Bone marrow (tissue), 2 donors: ENCODE measurements around the gene DPEP1.

Experiments used
- DNase-seq, 2 donors: peaks; one replicate each; lab custom pipeline; 2025; lab: John Stamatoyannopoulos, UW

DPEP1 gene

DNA sequence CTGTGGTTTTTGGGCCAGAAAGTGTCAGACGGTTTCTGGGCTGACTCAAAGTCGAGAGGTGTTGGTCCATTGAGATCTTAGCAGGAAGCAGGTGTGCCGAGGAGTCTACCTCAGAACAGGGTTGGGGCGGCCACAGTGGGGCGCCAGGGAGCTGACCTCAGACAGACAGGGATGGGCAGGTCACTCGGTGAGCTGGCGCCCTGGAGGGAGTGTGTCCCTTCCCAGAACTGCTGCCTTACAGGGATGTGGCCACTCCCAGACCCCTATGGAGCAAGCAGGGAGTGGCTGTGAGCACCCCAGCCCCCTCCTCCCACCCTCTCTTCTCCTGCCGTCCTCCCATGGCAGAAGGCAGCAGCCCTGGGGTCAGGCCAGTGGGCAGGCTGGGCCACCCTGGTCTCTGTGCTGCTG is 14.0 kb upstream of the DPEP1 start:
- no peak for DNase-seq

DNA sequence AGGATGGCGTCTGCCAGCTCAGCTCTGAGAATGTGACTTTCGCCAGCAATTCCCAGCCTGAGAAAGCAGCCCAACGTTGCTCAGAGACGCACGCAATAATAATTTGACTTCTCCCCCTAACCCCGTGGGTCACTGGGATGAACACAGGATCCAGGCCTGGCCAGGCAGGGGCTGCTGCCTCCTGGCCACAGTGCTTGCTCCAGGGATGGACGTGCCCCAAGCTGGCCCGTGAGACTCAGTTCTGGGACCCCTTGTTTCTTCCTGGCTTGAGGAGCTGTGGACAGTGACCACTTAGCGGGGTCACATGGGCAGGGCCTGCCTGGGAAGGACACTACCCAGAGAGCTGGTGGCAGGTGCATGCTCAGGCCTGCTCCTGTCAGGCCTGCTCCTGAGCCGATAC is 13.5 kb upstream of the DPEP1 start:
- DNase-seq: no peak

DNA sequence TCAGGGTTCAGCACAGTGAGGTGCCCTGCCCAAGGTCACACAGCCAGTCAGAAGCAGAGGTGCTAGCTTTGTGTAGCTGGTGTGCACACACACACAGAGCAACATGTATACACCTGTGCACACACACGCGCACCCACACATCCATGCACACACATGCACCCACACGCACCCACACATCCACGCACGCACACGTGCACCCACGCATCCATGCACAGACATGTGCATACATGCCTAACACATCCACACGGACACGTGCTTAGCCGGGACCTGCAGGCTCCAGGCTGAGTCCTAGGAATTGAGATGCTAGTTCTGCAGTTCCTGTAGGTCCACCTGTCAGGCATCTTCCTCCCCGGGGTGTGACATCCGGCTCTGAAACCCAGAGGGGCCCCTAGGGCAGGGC is 13.0 kb upstream of the DPEP1 start:
- DNase-seq: no peak

DNA sequence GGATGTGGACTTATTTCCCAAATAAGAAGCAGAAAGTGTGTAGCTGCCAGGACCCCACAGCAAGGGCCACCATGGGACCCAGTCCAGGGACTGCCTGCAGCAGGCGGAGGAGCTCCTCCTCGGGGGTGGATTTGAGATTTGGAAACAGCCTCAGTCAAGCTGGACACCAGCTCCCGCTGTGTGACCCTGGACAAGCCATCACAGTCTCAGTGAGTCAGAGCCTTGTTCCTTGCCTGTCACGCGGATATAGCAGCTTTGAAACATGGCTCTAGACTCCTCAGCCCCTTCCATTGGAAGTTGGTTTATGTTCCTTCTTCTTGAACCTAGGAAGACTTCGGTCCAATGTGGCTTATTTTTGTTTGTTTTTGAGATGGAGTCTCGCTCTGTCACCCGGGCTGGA is 12.5 kb upstream of the DPEP1 start:
- DNase-seq: no peak

DNA sequence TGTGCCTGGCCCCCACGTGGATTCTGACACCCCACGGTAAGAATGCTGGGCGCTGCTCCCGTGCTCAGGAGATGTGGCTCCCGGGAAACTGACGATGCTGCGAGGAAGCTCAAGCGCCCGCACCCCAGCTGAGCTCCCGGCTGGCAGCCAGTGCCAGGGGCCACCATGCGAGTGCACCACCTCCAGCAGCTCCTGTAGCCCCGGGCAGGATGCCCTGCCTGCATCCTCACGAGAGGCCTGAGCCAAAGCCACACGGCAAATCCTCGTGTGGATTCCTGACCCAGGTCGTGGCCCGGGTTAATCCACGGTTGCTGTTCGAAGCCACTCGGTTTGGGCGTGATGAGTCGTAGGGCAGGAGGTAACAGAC is 11.6 kb upstream of the DPEP1 start:
- no peak for DNase-seq

DNA sequence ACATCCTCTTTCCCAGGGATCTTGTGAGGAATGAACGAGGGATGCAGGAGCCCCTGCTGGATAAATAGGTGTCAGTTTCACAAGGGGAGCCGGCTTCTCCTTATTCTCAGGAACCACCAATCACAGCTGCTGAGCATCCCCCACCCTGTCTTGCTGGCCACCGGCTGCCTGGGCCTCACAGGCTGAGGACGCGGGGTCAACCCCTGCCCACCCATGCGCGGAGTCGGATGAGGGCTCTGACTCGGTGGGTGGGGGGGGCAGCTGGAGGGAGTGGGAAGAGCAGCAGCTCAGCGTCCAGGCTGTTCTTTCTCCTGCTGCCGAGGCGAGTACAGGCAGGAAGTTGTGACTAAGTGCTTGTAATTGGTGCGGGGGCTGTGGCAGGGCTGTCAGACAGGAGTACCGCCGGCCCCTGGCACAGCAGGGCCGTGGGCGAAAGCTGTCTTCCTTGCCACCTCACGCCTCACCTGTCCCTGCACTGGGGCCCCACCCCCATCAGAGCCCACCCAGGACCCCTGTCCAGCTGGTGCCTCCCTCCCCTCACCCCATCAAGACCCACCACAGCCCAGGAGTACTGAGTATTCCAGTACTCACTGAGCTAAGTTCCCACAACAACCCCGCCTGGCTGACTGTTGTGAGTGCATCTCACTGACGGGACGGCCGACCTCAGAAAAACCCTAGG is 11.0 kb upstream of the DPEP1 start:
- peak in 1 of 2 donors; percentile 77 for DNase-seq

DNA sequence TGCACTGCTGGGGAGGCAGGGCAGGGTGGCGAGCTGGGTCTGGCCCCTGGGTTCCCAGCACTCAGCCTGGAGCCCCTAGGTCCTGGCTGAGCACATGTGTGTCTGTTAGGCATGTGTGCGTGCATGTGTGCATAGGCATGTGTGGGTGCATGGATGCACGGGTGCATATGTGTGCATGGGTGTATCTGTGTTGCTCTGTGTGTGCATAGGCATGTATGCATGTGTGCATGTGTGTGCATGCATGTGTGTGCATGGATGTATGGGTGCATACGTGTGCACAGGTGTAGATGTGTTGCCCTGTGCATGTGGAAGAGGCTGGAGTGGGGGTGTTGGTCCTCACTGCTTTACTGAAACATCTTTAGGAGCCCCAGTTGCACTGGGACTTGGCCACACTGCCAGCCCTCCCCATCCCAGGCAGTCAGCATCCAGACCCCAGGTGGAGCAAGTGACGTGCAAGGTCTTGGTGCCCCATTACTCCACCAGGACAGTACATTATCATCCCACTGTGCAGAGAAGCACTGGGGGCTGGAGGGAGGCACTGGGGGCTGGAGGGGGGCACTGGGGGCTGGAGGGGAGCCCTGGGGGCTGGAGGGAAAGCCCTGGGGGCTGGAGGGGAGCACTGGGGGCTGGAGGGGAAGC is 10.4 kb upstream of the DPEP1 start:
- no peak for DNase-seq

DNA sequence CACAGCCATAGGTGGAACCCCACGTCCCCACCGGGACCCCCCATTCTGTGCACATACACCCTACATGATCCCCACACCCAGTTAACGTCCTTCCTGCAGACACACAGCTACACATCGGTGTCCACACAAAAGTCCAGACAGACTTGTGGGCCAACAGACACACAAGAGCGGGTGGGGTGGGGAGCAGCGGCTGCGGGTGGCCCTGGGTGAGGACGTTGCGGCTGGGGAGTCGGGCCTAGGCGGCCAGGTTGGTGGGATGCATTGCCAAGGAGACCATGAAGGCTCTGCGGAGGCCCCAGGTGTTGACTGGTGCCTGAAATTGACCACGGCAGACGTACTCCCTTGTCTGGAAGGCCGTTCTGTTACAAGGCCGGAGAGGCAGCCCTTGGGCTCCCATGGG is 8.7 kb upstream of the DPEP1 start:
- DNase-seq: no peak

DNA sequence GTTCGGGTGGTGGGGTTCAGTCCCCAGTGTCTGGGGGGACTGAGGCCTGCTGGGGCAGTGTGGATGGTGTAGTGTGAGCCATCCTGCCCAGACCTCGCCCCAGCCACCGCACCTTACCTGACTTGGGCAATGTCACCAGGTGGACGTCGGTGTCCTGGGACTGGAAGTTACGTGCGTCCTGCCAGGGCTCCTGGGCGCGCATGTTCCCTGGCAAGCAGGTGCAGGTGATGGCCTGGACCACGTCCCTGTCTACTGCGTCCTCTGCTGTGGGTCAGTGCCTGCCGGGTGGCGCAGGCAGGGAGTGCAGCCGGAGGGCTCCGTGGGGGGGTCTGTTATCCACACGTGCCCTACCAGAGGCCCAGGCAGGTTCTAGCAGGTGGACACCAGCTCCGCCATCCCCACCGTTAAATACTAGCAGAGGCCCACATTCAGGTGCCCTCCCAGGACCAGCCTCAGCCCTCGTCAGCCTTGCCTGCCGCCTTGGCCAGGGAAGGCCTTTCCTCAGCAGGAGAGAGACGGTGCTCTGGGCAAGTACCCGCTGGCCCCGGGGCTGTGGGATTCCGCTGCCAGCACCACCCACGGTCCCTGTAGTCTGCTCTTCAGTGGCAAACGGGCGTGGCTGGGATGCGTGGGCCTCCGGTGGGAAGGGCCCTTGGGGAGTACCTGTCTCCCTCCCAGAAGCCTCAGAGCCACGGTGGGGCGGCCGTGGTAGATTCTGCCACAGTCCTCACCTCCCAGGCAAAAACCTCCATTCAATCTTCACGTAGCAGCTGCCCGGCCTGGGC is 8.1 kb upstream of the DPEP1 start:
- DNase-seq: no peak

DNA sequence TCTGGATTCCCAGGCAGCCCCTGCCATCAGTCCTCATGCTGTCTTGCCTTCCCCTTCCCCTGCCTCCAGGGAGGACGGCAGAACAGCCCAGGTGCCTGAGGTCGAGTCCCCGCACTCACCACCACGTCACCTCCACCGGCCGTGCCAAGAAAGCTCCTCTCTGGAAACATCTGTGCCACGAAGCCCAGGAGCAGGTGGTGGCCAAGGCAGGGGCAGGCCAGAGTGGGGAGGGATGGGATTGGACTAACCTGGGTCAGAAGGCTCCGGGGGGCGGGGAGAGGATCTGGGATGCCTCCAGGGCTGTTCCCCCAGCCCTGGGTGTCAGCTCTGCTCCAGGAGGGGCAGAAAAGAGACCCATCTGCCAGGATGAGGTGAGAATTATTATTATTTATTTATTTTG is 7.4 kb upstream of the DPEP1 start:
- no peak for DNase-seq

DNA sequence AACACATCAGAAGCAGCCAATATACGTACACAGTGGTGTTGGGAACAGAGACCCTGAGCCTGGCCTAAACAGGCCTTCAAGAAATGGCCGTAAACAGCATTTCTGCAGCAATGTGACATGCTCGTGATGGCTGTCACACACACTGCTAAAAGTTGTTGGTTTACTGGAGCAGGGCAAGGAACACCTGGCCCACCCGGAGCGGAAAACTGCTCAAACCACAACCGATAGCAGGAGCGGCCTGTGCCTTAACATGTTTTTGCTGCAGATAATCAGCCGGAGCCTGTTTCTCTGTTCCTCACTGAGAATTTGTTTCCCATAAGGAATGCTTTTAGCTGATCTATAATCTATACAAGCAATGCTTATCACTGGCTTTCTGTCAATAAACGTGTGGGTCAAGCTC is 6.0 kb upstream of the DPEP1 start:
- DNase-seq: no peak

DNA sequence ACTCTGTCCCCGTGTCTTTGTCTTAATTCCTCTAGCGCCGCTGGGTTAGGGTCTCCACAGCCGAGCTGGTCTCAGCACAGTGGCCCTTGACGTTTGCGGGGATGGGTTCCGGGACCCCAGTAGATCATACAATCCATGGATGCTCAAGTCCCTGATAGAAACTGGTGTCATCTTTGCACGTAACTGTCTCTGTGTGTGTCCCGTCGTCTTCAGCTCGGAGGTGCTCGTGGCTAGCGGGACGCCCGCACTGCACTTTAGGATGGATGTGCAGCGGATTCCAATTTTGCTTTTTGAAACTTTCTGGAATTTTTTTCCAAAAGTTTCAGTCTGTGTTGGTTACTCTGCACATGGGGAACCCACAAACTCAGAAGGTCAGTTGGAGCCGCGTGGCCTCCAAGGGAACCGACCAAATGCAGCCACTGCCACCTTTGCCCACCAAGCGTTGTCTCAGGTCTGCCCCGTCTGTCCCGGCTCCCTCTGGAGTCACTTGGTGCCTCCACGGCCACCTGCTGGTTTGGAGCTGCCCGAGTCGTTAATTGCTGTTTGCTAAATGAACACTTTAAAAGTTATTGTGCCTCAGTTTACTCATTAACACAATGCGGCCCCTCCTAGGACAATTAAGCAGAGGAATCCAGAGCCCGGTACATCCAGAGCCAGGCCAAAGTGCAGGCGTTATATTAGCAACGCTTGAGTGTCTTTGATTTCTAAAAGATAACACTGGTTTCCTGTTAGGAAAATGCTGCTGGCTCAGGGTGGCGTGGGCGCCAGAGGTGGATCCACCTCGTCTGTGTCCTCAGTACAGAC is 5.3 kb upstream of the DPEP1 start:
- DNase-seq: no peak

DNA sequence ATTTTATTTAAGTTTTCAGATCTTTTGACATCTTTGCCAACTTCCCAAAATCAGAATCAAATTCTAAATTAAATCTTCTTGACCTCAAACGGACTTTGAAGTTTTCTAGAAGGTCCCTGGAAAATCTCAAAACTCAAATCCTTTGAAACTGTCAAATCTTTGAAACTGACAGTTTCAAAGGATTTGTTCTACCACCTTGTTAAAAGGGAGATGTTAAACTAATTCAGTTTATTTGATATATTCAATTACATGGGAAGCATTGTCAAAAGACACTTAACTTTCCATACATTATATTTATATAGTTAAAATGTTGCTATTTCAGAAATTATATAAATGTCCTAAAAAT is 3.4 kb upstream of the DPEP1 start:
- no peak for DNase-seq

DNA sequence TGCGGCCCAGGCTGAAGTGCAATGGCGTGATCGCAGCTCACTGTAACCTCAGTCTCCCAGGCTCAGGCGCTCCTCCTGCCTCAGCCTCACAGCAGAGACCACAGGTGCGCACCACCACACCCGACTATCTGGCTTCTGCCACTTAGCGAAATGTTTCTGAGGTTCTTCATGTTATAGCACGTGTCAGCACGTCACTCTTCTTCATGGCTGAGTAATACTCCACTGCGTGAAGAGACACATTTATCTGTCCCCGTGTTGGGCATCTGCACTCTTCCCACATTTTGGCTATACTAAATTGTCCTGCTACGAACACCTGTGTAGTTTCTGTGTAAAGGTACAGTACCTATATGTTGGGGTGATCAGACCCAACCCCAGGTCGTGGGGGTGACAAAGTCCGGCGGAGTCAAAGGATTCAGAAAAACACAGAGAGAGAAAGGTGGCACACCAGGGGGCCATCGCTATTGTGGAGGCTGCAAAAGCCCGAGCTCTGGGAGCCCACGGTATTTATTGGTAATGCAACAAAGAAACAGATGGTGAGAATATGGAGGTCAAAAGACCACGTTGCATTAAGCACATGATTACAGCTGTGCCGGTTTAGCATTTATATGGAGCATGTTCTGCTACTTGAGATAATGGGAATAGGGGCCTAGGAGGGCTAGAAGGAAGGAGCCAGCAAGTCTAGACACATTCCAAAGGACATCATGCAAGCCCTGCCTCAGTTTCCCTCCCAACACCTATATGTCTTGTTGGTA is 851 bp upstream of the DPEP1 start:
- no peak for DNase-seq

DNA sequence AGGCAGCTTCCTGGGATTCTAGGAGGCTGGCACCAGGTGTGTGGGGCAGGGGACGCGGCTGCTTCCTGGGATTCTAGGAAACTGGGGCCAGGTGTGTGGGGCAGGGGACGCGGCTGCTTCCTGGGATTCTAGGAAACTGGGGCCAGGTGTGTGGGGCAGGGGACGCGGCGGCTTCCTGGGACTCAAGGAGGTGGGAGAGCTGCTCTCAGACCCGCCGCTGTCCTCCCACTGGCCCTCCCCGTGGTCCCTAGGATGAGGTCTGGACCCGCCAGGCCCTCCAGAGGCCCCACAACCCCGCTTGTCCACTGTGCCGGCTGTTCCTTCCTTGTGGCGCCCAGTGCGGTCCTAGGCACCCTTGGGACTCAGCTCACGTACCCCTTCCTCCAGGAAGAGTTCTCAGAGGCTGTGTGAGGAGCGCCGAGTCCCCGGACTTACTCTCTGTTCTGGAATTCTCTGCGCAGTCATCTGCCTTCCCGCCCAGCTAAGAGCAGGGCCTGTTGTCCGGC is 565 bp downstream of the DPEP1 start:
- no peak for DNase-seq

DNA sequence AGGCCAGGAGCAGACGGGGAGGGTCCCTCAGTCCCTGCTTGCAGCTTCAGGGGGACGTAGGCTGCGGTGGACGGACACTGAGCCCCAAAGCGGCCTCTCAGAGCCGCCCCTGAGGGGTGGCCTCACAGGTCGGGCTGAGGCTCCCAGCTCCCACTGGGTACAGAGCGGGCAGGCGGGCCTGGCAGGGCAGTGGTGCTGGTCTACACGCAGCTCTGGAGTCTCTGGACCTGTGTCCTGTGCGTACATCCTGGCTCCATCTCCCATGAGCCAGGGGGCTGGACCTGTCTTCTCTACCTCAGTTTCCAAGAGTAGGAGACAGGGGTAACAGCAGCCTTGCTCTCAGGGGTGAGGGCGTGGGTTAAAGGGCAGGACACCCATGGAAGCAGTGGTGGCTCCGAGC is 1.7 kb downstream of the DPEP1 start:
- DNase-seq: no peak

DNA sequence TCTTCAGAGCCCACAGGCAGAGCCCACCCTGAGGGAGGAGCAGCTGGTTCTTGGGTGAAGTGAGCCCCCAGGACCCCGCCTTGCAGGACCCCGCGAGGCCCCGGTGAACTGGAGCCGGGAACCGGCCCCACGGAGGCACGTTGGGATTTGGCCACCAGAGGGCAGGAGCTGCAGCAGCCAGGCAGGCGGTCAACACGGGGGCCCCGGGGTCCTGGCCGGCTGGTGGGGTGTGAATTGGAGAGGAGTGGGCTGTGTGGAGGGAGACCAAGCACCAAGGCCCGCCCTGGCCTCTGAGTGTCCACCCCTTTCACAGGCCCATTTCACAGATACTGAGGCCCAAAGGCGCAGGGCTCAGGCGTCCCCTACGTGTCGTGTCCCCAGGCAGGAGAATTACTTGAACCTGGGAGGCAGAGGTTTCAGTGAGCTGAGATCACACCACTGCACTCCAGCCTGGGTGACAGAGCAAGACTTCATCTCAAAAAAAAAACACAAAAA is 2.2 kb downstream of the DPEP1 start:
- no peak for DNase-seq

DNA sequence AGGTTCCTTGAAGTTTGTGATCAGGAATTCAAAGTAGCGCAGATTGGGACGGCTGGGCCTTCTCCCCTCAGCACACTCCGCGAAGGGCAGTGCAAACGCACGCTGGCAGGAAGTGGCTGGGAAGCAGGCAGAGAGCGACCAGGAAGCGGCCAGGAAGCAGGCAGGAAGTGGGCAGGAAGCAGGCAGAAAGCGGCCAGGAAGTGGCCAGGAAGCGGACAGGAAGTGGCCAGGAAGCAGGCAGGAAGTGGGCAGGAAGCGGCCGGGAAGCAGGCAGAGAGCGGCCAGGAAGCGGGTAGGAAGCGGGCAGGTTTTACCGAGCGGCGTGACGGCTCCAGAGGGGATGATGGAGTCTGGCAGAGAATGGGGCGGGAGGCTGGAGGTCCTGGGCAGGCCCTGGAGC is 3.2 kb downstream of the DPEP1 start:
- DNase-seq: no peak

DNA sequence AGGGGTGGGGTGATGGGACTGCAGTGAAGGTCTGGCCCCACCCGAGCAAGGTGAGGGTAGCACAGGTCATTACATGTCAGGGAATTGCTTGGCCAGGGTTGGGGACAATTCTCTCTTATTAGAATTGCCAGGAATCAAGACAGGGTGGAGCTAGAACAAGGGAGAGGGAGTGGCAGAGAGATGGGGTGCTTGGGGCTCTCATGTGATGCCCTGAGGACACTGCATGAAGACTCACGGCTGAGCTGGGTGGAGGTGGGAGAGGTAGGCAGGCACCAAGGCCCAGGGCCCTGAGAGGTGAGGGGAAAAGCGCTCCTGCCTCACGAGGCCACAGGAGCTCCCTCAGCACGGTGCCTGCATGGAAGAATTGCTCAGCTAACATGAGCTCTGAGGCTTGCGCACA is 3.6 kb downstream of the DPEP1 start:
- no peak for DNase-seq

DNA sequence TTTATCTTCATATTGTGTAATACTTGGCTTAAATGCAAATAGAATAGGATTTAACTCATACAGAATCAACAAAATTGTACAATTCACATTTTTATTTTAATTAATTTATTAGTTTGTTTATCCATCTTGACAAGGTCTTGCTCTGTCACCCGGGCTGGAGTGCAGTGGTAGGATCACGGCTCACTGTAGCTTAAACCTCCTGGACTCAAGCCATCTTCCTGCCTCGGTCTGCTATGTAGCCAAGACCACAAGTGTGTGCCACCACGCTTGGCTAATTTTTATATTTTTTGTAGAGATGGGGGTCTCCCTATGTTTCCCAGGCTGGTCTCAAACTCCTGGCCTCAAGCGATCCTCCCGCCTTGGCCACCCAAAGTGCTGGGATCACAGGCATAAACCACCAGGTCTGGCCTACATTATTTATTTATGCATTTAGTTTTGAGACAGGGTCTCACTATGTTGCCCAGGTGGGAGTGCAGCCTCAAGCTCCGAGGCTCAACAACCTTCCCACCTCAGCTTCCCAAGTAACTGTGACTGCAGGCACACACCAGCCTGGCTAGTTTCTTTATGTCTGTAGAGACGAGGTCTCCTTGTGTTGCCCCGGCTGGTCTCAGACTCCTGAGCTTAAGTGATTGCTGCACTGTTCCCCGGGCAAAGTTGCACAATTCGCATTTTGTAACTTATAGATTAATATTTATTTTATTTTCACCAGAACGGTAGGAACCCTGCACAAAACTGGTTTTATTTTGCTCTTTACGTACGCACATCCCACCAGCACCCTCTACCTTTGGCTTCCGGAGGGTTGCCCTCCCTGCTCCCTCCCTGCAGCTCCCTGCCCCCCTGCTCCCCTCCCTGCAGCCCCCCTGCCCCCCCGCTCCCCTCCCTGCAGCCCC is 4.9 kb downstream of the DPEP1 start:
- no peak for DNase-seq

DNA sequence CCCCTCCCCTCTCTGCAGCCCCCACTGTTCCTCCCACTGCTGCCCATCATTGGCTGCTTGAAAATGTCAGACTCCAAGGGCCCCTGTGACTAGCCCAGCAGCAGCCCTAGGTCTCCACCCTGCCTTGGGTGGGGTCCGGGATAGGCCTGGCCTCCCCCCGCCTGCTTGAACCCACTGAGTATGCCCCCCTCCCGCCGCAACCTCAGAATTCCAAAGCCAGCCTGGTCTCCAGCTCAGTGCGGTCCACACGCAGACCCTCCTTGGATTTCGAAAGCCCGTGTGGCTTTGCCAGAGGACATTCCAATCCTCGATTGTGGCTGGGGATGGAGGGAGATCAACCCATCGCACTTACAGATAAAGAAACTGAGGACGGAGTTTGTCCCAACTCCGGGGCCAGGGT is 6.4 kb downstream of the DPEP1 start:
- no peak for DNase-seq
